Frontal cortex (tissue), 4 donors: ENCODE results near the gene RCVRN. TPM values are rescaled to one million over a fixed set of nuclear protein-coding genes. Genes with fewer than 3 reads are reported as not detected.

Experiments
- DNase-seq, 2 donors: peaks; one replicate each; pipeline ENCODE4 v3.0.0; 2012; ENCODE audit warnings: low spot score in 2 of 2
- FAIRE-seq: peaks from 2 replicates; lab custom pipeline; 2012; peaks lifted over from hg19 to GRCh38; lab: Jason Lieb, UNC
- total RNA-seq: library from RNA; depleted of rRNA; stranded (reverse); fragments of >200 nt; gene quantifications from one replicate; pipeline ENCODE4 v1.2.3, GENCODE V29; 2014
- donor health status: control.
- donor health status: control.
- donor health status: control.

RCVRN gene
- under 0.01 TPM for total RNA-seq

GRCh38 chr17:9905078-9905415, at the start of gene RCVRN:
RCVRN (minus strand) TSS chr17:9905271; CDS start chr17:9905180, 91 bp downstream.
- no peak for DNase-seq
- no peak for FAIRE-seq

DNA sequence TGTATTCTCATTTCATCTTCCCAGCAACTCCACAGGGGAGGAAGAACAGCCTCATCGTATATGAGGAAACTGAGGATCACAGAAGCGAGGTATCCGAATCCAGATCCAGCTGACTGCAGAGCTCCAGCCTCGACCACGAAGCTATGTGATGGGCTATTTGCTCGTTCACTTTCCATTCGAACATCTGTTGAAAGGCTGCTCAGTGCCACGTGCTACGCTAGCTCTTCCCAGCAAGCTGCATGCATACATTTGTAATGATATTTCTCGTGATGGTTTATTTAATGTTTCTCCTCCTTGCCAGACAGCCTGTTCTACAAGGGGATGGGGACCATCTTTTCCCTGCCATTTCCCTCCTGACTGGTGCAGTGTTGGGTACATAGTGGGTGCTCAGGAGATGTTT, 48.4 kb upstream of the RCVRN start:
- FAIRE-seq = no peak
- no peak for DNase-seq

- DNase-seq (no peak), FAIRE-seq (no peak)
Observed at GRCh38 chr17:9951803-9952202, 46.7 kb upstream of the RCVRN start.

- FAIRE-seq (no peak), DNase-seq (no peak)
Observed at GRCh38 chr17:9948928-9949327, 43.9 kb upstream of the RCVRN start.

GRCh38 chr17:9944704-9945103, 39.6 kb upstream of the RCVRN start:
- no peak for DNase-seq
- no peak for FAIRE-seq

GRCh38 chr17:9943343-9943742, 38.3 kb upstream of the RCVRN start:
- DNase-seq (no peak), FAIRE-seq (no peak)

DNA sequence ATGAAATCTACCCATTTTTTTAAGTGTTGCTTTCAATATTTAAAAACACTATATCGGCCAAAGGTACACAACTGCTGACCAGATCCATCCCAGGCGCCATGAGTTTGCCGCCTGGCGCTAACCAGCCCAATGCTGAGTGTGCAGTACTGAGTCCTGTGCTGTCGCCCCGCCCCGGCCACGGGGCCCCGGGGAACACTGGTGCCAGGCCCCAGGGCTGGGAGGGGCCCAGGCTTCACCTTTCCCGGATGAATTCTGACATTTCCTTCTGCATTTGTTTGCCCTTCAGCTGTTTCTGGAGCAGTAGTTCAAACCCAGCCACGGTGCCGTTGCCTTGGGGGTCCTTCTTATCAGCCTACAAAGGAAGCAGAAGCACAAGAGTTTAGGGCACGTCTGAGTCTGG, 37.8 kb upstream of the RCVRN start:
- DNase-seq (no peak), FAIRE-seq (no peak)

DNA sequence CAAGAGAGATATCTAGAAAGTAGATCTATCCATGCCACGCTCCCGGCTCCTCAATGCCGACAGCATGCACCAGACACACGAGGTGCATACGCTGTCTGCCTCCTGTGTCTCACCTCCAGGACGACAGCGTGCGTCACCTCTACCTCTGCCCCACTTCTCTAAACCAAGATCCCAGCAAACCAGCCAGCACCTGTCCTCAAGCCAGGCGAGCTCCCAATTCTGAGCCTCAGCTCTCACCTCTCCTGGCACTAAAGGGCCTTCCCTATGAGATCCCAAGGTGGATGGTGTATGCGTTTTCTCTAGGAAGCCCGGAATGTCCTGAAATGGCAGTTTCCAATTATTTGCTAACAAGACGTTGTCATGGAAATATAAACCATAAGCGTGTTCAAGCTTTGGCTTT, 36.2 kb upstream of the RCVRN start:
- DNase-seq (no peak), FAIRE-seq (no peak)

- FAIRE-seq = no peak
Observed at GRCh38 chr17:9940841-9941240, 35.8 kb upstream of the RCVRN start.

GRCh38 chr17:9938764-9939163, 33.7 kb upstream of the RCVRN start:
- no peak for FAIRE-seq

More at GRCh38 chr17:9940841-9941240, 35.8 kb upstream of the RCVRN start:
- no peak for DNase-seq

GRCh38 chr17:9937901-9938300, 32.8 kb upstream of the RCVRN start:
- DNase-seq (no peak), FAIRE-seq (no peak)

More at GRCh38 chr17:9938764-9939163, 33.7 kb upstream of the RCVRN start:
- DNase-seq = no peak

GRCh38 chr17:9937241-9937761, 32.2 kb upstream of the RCVRN start:
- no peak for DNase-seq
- FAIRE-seq = no peak

DNA sequence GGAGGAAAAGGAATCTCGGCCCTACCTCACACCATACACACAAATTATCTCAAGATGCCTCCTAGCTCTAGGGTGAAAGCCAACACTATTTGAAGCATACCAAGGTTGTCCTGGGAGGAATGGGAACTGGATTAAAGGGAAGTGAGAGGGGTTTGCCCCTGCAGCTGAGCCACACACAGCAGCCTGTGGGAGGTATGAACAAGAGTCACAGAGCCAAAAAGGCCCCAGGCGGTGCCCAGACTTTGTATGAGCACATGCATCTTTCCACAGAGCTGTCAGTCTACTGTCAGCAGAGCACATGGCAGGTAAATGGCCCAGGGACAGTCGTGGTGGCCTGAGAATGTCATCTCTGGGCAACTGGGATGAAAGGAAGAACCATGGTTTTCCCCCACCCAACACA, 31.0 kb upstream of the RCVRN start:
- DNase-seq (no peak), FAIRE-seq (no peak)

DNA sequence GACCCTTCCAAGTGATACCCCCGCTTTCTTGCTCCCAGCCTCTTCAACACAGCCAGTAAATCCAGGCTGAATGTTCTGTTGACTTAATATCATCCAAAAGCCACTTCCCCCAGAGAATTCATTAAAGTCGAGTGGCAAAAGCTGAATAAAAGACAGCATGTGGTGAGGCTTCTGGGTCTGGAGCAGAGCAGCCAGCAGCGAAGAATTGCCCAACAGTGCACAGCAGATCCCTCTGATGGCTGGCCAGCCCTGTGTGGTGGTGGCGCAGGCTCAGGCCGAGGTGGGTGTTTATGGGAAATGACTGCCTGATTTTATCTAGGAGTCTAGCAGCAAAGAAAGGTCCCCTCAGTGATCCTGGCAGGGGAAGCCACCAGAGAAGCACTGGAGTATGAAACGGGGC, 30.3 kb upstream of the RCVRN start:
- FAIRE-seq (no peak), DNase-seq (no peak)

GRCh38 chr17:9934331-9934730, 29.3 kb upstream of the RCVRN start:
- no peak for DNase-seq
- FAIRE-seq = no peak

- DNase-seq (no peak), FAIRE-seq (no peak)
Observed at GRCh38 chr17:9932491-9932890, 27.4 kb upstream of the RCVRN start.

- no peak for DNase-seq
Observed at GRCh38 chr17:9931144-9931741, 26.2 kb upstream of the RCVRN start.

GRCh38 chr17:9929871-9930270, 24.8 kb upstream of the RCVRN start:
- DNase-seq (no peak), FAIRE-seq (no peak)

More at GRCh38 chr17:9931144-9931741, 26.2 kb upstream of the RCVRN start:
- FAIRE-seq = no peak

DNA sequence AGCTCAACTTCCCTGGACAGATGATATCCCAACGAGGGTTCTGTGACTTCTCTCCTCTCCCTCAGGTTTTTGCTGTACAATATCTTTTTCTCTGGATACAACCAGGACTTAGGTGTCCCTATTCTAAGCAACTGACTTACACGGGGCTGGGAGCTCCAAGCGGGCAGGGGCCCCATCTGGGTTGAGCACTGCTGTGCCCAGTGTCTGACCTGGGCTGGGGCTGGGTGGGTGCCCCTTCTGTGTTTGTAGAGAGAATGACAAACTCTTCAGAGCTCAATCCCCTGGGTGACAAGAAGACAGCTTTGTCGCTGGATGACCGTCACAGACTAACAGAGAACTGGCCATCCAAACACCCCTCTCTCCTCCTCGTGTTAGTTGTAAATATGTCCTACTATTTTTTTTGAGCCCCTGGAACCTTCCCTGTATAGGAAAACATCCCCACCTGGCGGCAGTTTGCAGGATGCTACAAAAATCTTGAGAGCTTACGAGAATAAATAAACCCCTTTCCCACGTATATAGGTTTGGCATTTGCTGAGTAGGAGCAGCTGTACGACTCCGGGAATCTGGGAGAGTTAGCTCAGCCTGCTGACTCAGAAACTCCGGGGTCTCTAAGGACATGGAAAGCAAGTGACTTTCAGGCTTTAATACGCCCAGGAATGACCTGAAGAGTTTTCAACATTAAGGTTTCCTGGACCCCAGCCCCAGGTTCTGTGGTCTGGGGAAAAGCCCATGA, 23.7 kb upstream of the RCVRN start:
- no peak for FAIRE-seq
- no peak for DNase-seq

DNA sequence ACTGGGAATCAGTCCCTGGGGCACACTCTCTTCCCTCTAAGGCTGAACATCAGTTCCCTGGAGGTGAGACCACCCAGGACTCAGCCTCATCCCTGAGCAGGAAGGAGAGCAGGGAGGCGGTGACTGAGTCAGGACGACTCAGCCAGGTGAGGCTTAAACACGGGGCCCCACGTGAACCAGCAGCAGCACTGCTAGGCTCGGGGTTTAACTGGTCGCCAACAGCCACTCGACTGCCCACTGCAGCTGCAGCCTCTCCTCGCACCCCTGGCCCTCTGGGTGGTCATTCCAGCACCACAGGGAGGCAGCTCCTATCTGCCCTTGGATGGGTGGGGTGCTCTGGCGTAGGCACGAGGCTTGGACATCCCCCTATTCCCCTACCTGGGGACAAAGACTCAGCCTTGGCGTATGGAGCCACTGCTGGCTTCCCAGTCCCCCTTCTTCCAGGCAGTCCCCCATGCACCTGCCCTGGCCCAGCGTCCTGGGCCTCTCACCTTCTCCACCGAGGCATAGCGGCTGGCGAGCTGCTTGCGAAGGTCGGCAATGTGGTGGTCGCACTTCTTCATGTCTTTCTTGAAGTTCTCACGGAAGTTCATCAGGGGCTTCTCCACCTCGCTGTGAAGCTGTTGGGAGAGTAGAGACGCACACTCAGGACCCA, 21.2 kb upstream of the RCVRN start:
- no peak for FAIRE-seq
- no peak for DNase-seq

GRCh38 chr17:9925457-9925856, 20.4 kb upstream of the RCVRN start:
- DNase-seq = no peak
- no peak for FAIRE-seq
